ENCODE measurements around the gene TTN. TPM values are rescaled to one million over a fixed set of nuclear protein-coding genes. Genes with fewer than 3 reads are reported as not detected.

Gene TTN
- total and polyA plus RNA-seq, 2 donors (not counting 1 experiment from before 2014, with no cell fraction given) = 1.7 to 46.4 TPM

DNA sequence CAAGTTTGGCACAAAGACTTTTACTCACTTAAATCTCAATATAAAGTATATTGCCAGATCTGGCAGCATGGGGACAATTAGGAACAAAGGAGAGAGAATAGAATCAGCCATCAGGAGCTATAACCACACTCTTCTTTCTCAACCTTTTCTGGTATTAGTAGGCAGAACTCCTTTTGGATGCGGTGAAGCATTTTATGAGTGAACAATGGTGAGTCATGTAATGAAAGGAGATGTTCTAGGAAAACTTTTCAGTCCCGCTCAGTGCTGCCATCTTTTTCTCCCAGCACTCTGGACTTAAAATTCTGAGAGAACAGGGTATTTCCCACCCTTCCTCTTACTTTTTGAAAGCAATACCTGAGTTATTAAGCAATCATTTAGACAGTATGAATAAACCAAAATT is 294.7 kb downstream of the TTN start:
- H3K4me1 ChIP-seq (ENCODE audit: control insufficient read depth in 2 of 2, insufficient read depth in 2 of 2, low read length in 2 of 2) = no peaks in the 10 kb centered on the region
- H3K9me3 ChIP-seq (ENCODE audit: control extremely low read depth in 1 of 3, control insufficient read depth in 2 of 3, insufficient read depth in 1 of 3, low read length in 2 of 3) = peaks cover 0 to 1% (median 0%) of the 10 kb centered on the region in 3 donors
- H3K4me2 ChIP-seq (replicated peaks; ENCODE audit: low read depth, low read length, poor library complexity, severe bottlenecking) = no peak overlapping the region
- H3K4me3 Mint-ChIP-seq = no peak overlapping the region
- CTCF ChIA-PET = no interaction called here
- ATAC-seq (ENCODE audit: low read depth) (no peak), DNase-seq (no peak)
- intact Hi-C loops (cut with micrococcal nuclease) = no loop called here
- no peak overlapping the region for H3K9ac ChIP-seq (ENCODE audit: low read length)
- no peaks in the 10 kb centered on the region for H3K9me3 Mint-ChIP-seq (ENCODE audit: insufficient read depth)
- no peaks in the 10 kb centered on the region for H3K4me1 Mint-ChIP-seq
- no peak overlapping the region for H3K4me3 ChIP-seq (ENCODE audit: control extremely low read depth in 1 of 5, extremely low read depth in 1 of 5, insufficient read depth in 1 of 5, low read depth in 2 of 5, low read length in 4 of 5)
- H3K27me3 Mint-ChIP-seq = no peaks in the 10 kb centered on the region
- WGBS (ENCODE audit: insufficient coverage) = no CpG with 5 or more reads among the region's 2 CpGs
- H2AFZ ChIP-seq (ENCODE audit: insufficient read depth, low read depth, low read length, poor library complexity, severe bottlenecking) = no peak overlapping the region
- no peaks in the 10 kb centered on the region for H3K79me2 ChIP-seq (ENCODE audit: control insufficient read depth, insufficient read depth, low read length)
- peaks cover 3 to 4% of the 10 kb centered on the region in 2 experiments for H3K36me3 ChIP-seq (replicated peaks in 1 of 2; ENCODE audit: control extremely low read depth in 1 of 2, control insufficient read depth in 1 of 2, extremely low read depth in 1 of 2, insufficient read depth in 2 of 2, low read length in 1 of 2)
- H4K20me1 ChIP-seq (ENCODE audit: control insufficient read depth, insufficient read depth, low read length, poor library complexity, severe bottlenecking) = no peaks in the 10 kb centered on the region
- TF ChIP-seq EZH2 (IDR thresholded peaks at IDR 0.05; ENCODE audit: borderline replicate concordance, insufficient read depth, low read depth, low read length, poor library complexity, severe bottlenecking) = no peak
- TF ChIP-seq, protein P1, sequence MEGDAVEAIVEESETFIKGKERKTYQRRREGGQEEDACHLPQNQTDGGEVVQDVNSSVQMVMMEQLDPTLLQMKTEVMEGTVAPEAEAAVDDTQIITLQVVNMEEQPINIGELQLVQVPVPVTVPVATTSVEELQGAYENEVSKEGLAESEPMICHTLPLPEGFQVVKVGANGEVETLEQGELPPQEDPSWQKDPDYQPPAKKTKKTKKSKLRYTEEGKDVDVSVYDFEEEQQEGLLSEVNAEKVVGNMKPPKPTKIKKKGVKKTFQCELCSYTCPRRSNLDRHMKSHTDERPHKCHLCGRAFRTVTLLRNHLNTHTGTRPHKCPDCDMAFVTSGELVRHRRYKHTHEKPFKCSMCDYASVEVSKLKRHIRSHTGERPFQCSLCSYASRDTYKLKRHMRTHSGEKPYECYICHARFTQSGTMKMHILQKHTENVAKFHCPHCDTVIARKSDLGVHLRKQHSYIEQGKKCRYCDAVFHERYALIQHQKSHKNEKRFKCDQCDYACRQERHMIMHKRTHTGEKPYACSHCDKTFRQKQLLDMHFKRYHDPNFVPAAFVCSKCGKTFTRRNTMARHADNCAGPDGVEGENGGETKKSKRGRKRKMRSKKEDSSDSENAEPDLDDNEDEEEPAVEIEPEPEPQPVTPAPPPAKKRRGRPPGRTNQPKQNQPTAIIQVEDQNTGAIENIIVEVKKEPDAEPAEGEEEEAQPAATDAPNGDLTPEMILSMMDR (IDR thresholded peaks at IDR 0.05) = no peak
- no peak overlapping the region for H3K27ac Mint-ChIP-seq
- POLR2A ChIA-PET = no interaction called here
- no peak overlapping the region for H3K27ac ChIP-seq (ENCODE audit: low read length in 2 of 2)
- H3K27me3 ChIP-seq (replicated peaks in 1 of 4; ENCODE audit: control extremely low read depth in 1 of 4, control insufficient read depth in 3 of 4, insufficient read depth in 4 of 4, low read length in 3 of 4) = no peaks in the 10 kb centered on the region

DNA sequence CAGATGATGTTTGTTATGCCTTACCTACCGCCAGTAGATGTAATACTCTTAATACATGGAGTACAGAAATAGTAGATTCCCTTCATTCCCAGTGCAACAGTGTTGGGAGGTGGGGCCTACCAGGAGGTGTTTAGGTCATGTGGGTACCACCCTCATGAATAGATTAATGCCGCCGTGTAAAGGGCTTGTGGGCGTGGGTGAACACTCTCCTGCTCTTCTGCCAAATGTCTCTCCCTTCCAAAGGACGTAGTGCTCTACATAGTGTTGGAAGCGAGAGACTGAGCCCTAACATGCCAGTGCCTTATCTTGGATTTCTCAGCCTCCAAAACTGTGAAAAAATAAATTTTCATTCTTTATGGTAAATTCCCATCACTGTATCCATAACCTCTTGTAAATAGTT is 296.8 kb downstream of the TTN start:
- DNase-seq (no peak), ATAC-seq (ENCODE audit: low read depth) (no peak)
- CTCF ChIA-PET = no interaction called here
- no peaks in the 10 kb centered on the region for H3K27me3 ChIP-seq (replicated peaks in 1 of 4; ENCODE audit: control extremely low read depth in 1 of 4, control insufficient read depth in 3 of 4, insufficient read depth in 4 of 4, low read length in 3 of 4)
- H3K9me3 ChIP-seq (ENCODE audit: control extremely low read depth in 1 of 3, control insufficient read depth in 2 of 3, insufficient read depth in 1 of 3, low read length in 2 of 3) = peaks cover 0 to 1% (median 0%) of the 10 kb centered on the region in 3 donors
- Mint-ChIP-seq H3K27ac (no peak overlapping the region), H3K4me1 (no peaks in the 10 kb centered on the region), H3K4me3 (no peak overlapping the region), H3K9me3 (ENCODE audit: insufficient read depth) (no peaks in the 10 kb centered on the region), H3K27me3 (no peaks in the 10 kb centered on the region)
- no peak overlapping the region for H3K4me3 ChIP-seq (ENCODE audit: control extremely low read depth in 1 of 5, extremely low read depth in 1 of 5, insufficient read depth in 1 of 5, low read depth in 2 of 5, low read length in 4 of 5)
- TF ChIP-seq, protein P1 (IDR thresholded peaks at IDR 0.05) = no peak
- TF ChIP-seq EZH2 (IDR thresholded peaks at IDR 0.05; ENCODE audit: borderline replicate concordance, insufficient read depth, low read depth, low read length, poor library complexity, severe bottlenecking) = no peak
- H3K4me1 ChIP-seq (ENCODE audit: control insufficient read depth in 2 of 2, insufficient read depth in 2 of 2, low read length in 2 of 2) = no peaks in the 10 kb centered on the region
- intact Hi-C loops (cut with micrococcal nuclease) = no loop called here
- no peak overlapping the region for H3K9ac ChIP-seq (ENCODE audit: low read length)
- no peak overlapping the region for H3K4me2 ChIP-seq (replicated peaks; ENCODE audit: low read depth, low read length, poor library complexity, severe bottlenecking)
- POLR2A ChIA-PET = no interaction called here
- no peaks in the 10 kb centered on the region for H3K79me2 ChIP-seq (ENCODE audit: control insufficient read depth, insufficient read depth, low read length)
- 97% methylated on average over 5 of the region's 6 CpGs for WGBS (ENCODE audit: insufficient coverage)
- peaks cover 4 to 8% of the 10 kb centered on the region in 2 experiments for H3K36me3 ChIP-seq (replicated peaks in 1 of 2; ENCODE audit: control extremely low read depth in 1 of 2, control insufficient read depth in 1 of 2, extremely low read depth in 1 of 2, insufficient read depth in 2 of 2, low read length in 1 of 2)
- no peaks in the 10 kb centered on the region for H4K20me1 ChIP-seq (ENCODE audit: control insufficient read depth, insufficient read depth, low read length, poor library complexity, severe bottlenecking)
- H3K27ac ChIP-seq (ENCODE audit: low read length in 2 of 2) = no peak overlapping the region
- no peak overlapping the region for H2AFZ ChIP-seq (ENCODE audit: insufficient read depth, low read depth, low read length, poor library complexity, severe bottlenecking)

Measured in B cell (primary cell).